ENCODE results near the gene UBR1.

The UBR1 gene

GRCh38 chr15:43118286-43118685 lies 12.4 kb upstream of the UBR1 start:
- H3K4me3 ChIP-seq (ENCODE audit: low read length), result no peak overlapping the region
- no peak for DNase-seq (ENCODE audit: low read depth, low spot score)

GRCh38 chr15:43111354-43111753 lies 5.5 kb upstream of the UBR1 start:
- no peak for DNase-seq (ENCODE audit: low read depth, low spot score)
- H3K4me3 ChIP-seq (ENCODE audit: low read length), result no peak overlapping the region

- H3K4me3 ChIP-seq (ENCODE audit: low read length), result no peak overlapping the region
- no peak for DNase-seq (ENCODE audit: low read depth, low spot score)
These were observed 1.9 kb upstream of the UBR1 start for GRCh38 chr15:43107751-43108150.

GRCh38 chr15:43106486-43106829 lies 620 bp upstream of the UBR1 start:
- DNase-seq (ENCODE audit: low read depth, low spot score), result no peak
- peak overlapping the region; percentile 93 for H3K4me3 ChIP-seq (ENCODE audit: low read length)

GRCh38 chr15:43105077-43105736 lies 631 bp downstream of the UBR1 start:
- H3K4me3 ChIP-seq (ENCODE audit: low read length), result peak overlapping the region; percentile 93
- DNase-seq (ENCODE audit: low read depth, low spot score), result peak; percentile 22

GRCh38 chr15:43104426-43104825 lies 1.4 kb downstream of the UBR1 start:
- H3K4me3 ChIP-seq (ENCODE audit: low read length), result peak overlapping the region; percentile 93
- no peak for DNase-seq (ENCODE audit: low read depth, low spot score)

- no peak for DNase-seq (ENCODE audit: low read depth, low spot score)
- no peak overlapping the region for H3K4me3 ChIP-seq (ENCODE audit: low read length)
These were observed 1.9 kb downstream of the UBR1 start for GRCh38 chr15:43103907-43104306.

GRCh38 chr15:43102187-43102586 lies 3.7 kb downstream of the UBR1 start:
- no peak for DNase-seq (ENCODE audit: low read depth, low spot score)
- H3K4me3 ChIP-seq (ENCODE audit: low read length), result no peak overlapping the region

- no peak overlapping the region for H3K4me3 ChIP-seq (ENCODE audit: low read length)
- DNase-seq (ENCODE audit: low read depth, low spot score), result no peak
These were observed 4.9 kb downstream of the UBR1 start for GRCh38 chr15:43100971-43101370.

- no peak for DNase-seq (ENCODE audit: low read depth, low spot score)
- H3K4me3 ChIP-seq (ENCODE audit: low read length), result no peak overlapping the region
These were observed 6.6 kb downstream of the UBR1 start for GRCh38 chr15:43099105-43099845.

GRCh38 chr15:43096411-43096810 lies 9.4 kb downstream of the UBR1 start:
- DNase-seq (ENCODE audit: low read depth, low spot score), result no peak
- H3K4me3 ChIP-seq (ENCODE audit: low read length), result no peak overlapping the region

- DNase-seq (ENCODE audit: low read depth, low spot score), result no peak
These were observed 10.0 kb downstream of the UBR1 start for GRCh38 chr15:43095708-43096347.

GRCh38 chr15:43095243-43095642 lies 10.6 kb downstream of the UBR1 start:
- no peak for DNase-seq (ENCODE audit: low read depth, low spot score)
- H3K4me3 ChIP-seq (ENCODE audit: low read length), result no peak overlapping the region

More at GRCh38 chr15:43095708-43096347, 10.0 kb downstream of the UBR1 start:
- no peak overlapping the region for H3K4me3 ChIP-seq (ENCODE audit: low read length)

- H3K4me3 ChIP-seq (ENCODE audit: low read length), result no peak overlapping the region
- no peak for DNase-seq (ENCODE audit: low read depth, low spot score)
These were observed 11.3 kb downstream of the UBR1 start for GRCh38 chr15:43094416-43095030.

GRCh38 chr15:43093026-43093425 lies 12.8 kb downstream of the UBR1 start:
- no peak overlapping the region for H3K4me3 ChIP-seq (ENCODE audit: low read length)
- no peak for DNase-seq (ENCODE audit: low read depth, low spot score)

GRCh38 chr15:43091859-43092258 lies 14.0 kb downstream of the UBR1 start:
- H3K4me3 ChIP-seq (ENCODE audit: low read length), result no peak overlapping the region
- DNase-seq (ENCODE audit: low read depth, low spot score), result no peak

- DNase-seq (ENCODE audit: low read depth, low spot score), result no peak
- no peak overlapping the region for H3K4me3 ChIP-seq (ENCODE audit: low read length)
These were observed 19.3 kb downstream of the UBR1 start for GRCh38 chr15:43086551-43086950.

GRCh38 chr15:43085921-43086320 lies 19.9 kb downstream of the UBR1 start:
- DNase-seq (ENCODE audit: low read depth, low spot score), result no peak
- no peak overlapping the region for H3K4me3 ChIP-seq (ENCODE audit: low read length)

- no peak for DNase-seq (ENCODE audit: low read depth, low spot score)
- no peak overlapping the region for H3K4me3 ChIP-seq (ENCODE audit: low read length)
These were observed 23.3 kb downstream of the UBR1 start for GRCh38 chr15:43082509-43082908.

GRCh38 chr15:43081283-43081682 lies 24.6 kb downstream of the UBR1 start:
- H3K4me3 ChIP-seq (ENCODE audit: low read length), result no peak overlapping the region
- no peak for DNase-seq (ENCODE audit: low read depth, low spot score)
